SK-N-SH (cell line): ENCODE results near the gene TOP3B. TPM values are rescaled to one million over a fixed set of nuclear protein-coding genes. Genes with fewer than 3 reads are reported as not detected.

ENCODE experiments used
- CTCF ChIA-PET: fragments of 300-600, 350-600 bp; formaldehyde crosslinking; extraction: SDS; loops from one replicate; lab custom pipeline; 2021; lab: Yijun Ruan, JAX
- POLR2A ChIA-PET: fragments of 350-600 bp; sonication (Branson Sonifier 250); formaldehyde crosslinking; extraction: SDS; loops from one replicate; lab custom pipeline; 2020; ENCODE audit warnings: antibody characterized with exemption, inconsistent platforms; lab: Yijun Ruan, JAX
- DNase-seq: peaks from one replicate; pipeline ENCODE4 v3.0.0; 2012
- H2AFZ ChIP-seq: fragments of 200-600 bp; sonication (generic); 2 replicates; pipeline ENCODE4 v1.8.1; 2016; ENCODE audit warnings: antibody characterized with exemption, mild to moderate bottlenecking, low read depth
- H3F3A ChIP-seq: fragments of 200-600 bp; sonication (generic); replicated peaks from 2 replicates; pipeline ENCODE3; 2016; ENCODE audit warnings: antibody characterized with exemption, mild to moderate bottlenecking; ENCODE audit not compliant: insufficient read depth
- H3K27ac ChIP-seq, 2 experiments: fragments of 200-500 bp in 1 of 2; fragments of 200-600 bp in 1 of 2; sonication (Bioruptor generic) in 1 of 2; sonication (generic), shearing (Covaris generic) in 1 of 2; 2 replicates each; pipeline versions ENCODE4 v1.5.1 to v1.6.1; 2014 to 2016; ENCODE audit warnings: low read depth in 2 of 2, inconsistent platforms in 1 of 2, low read length in 1 of 2, mild to moderate bottlenecking in 1 of 2, mixed read lengths in 1 of 2
- H3K27me3 ChIP-seq: fragments of 200-600 bp; sonication (generic), shearing (Covaris generic); 2 replicates; pipeline ENCODE4 v1.6.1; 2016; ENCODE audit warnings: mixed run types; ENCODE audit not compliant: insufficient read depth
- H3K36me3 ChIP-seq, 2 experiments: fragments of 200-500 bp in 1 of 2; fragments of 200-600 bp in 1 of 2; sonication (Bioruptor generic) in 1 of 2; sonication (generic) in 1 of 2; replicated peaks in 1 of 2; 2 replicates each; pipeline versions ENCODE3 to v1.5.1; 2014 to 2016; ENCODE audit warnings: low read length in 1 of 2, mild to moderate bottlenecking in 1 of 2; ENCODE audit not compliant: insufficient read depth in 2 of 2, control insufficient read depth in 1 of 2
- H3K4me1 ChIP-seq, 2 experiments: fragments of 200-500 bp in 1 of 2; fragments of 200-600 bp in 1 of 2; sonication (Bioruptor generic) in 1 of 2; sonication (generic), shearing (Covaris generic) in 1 of 2; 2 replicates each; pipeline versions ENCODE4 v1.5.1 to v1.6.1; 2014 to 2016; ENCODE audit warnings: low read depth in 1 of 2, low read length in 1 of 2, mixed run types in 1 of 2; ENCODE audit not compliant: insufficient read depth in 2 of 2, control insufficient read depth in 1 of 2
- H3K4me2 ChIP-seq: fragments of 200-600 bp; sonication (generic), shearing (Covaris generic); 2 replicates; pipeline ENCODE4 v1.6.1; 2017; ENCODE audit warnings: mixed run types
- H3K4me3 ChIP-seq, 2 experiments: fragments of 200-500 bp in 1 of 2; fragments of 200-600 bp in 1 of 2; sonication (Bioruptor generic) in 1 of 2; sonication (generic), shearing (Covaris generic) in 1 of 2; 2 replicates each; pipeline versions ENCODE4 v1.5.1 to v1.8.1; 2014 to 2016; ENCODE audit warnings: low read depth in 2 of 2, inconsistent platforms in 1 of 2, low read length in 1 of 2, mild to moderate bottlenecking in 1 of 2, mixed read lengths in 1 of 2, moderate library complexity in 1 of 2
- H3K79me2 ChIP-seq: fragments of 200-600 bp; sonication (generic); 2 replicates; pipeline ENCODE4 v1.8.1; 2017; ENCODE audit warnings: mild to moderate bottlenecking; ENCODE audit not compliant: insufficient read depth
- H3K9ac ChIP-seq: fragments of 200-600 bp; sonication (generic); 2 replicates; pipeline ENCODE4 v1.6.1; 2017; ENCODE audit warnings: mixed run types
- H3K9me2 ChIP-seq: fragments of 200-600 bp; sonication (generic); 2 replicates; pipeline ENCODE4 v1.6.1; 2017; ENCODE audit warnings: mixed run types
- H3K9me3 ChIP-seq: fragments of 200-600 bp; sonication (generic); 2 replicates; pipeline ENCODE4 v1.6.1; 2017; ENCODE audit warnings: mixed run types, mild to moderate bottlenecking, moderate library complexity
- H4K20me1 ChIP-seq: fragments of 200-600 bp; sonication (generic); 2 replicates; pipeline ENCODE4 v1.6.1; 2017; ENCODE audit warnings: mild to moderate bottlenecking, mixed run types; ENCODE audit not compliant: insufficient read depth
- CHD2 ChIP-seq: fragments of 150-350 bp; IDR thresholded peaks from 2 replicates; pipeline ENCODE4 v1.6.1; 2018; ENCODE audit warnings: low read length; ENCODE audit not compliant: partially characterized antibody
- GABPA ChIP-seq: IDR thresholded peaks from 2 replicates; pipeline ENCODE4 v1.4.0; 2012; ENCODE audit warnings: low read depth, mild to moderate bottlenecking
- GATA2 ChIP-seq: sonication (generic); formaldehyde crosslinking; IDR thresholded peaks from 2 replicates; pipeline ENCODE4 v1.5.0; 2020; ENCODE audit warnings: mild to moderate bottlenecking, missing genetic modification reagents
- MEF2A ChIP-seq: IDR thresholded peaks from 2 replicates; pipeline ENCODE4 v1.4.0; 2012; ENCODE audit warnings: low read depth, borderline replicate concordance
- NFIC ChIP-seq: IDR thresholded peaks from 2 replicates; pipeline ENCODE4 v1.4.0; 2012; ENCODE audit warnings: borderline replicate concordance
- NRF1 ChIP-seq: IDR thresholded peaks from 2 replicates; pipeline ENCODE4 v1.6.1; 2012; ENCODE audit warnings: low read depth, mild to moderate bottlenecking, low read length
- RAD21 ChIP-seq: IDR thresholded peaks from 2 replicates; pipeline ENCODE4 v1.6.1; 2012; ENCODE audit warnings: mild to moderate bottlenecking, low read length
- RCOR1 ChIP-seq: fragments of 150-350 bp; IDR thresholded peaks from 2 replicates; pipeline ENCODE4 v1.6.1; 2017; ENCODE audit warnings: antibody characterized with exemption, low read length
- RFX5 ChIP-seq: IDR thresholded peaks from 2 replicates; pipeline ENCODE4 v1.6.1; 2012; ENCODE audit warnings: mild to moderate bottlenecking, improper control_type of control experiment, low read length
- SIN3A ChIP-seq: IDR thresholded peaks from 2 replicates; pipeline ENCODE4 v1.6.1; 2012; ENCODE audit warnings: low read depth, mild to moderate bottlenecking, low read length, moderate library complexity, borderline replicate concordance
- TCF12 ChIP-seq: IDR thresholded peaks from 2 replicates; pipeline ENCODE4 v1.4.0; 2012
- TEAD4 ChIP-seq: IDR thresholded peaks from 2 replicates; pipeline ENCODE4 v1.4.0; 2012; ENCODE audit warnings: mild to moderate bottlenecking, borderline replicate concordance; ENCODE audit not compliant: insufficient read depth
- USF1 ChIP-seq: IDR thresholded peaks from 2 replicates; pipeline ENCODE4 v1.4.0; 2012; ENCODE audit warnings: low read depth, borderline replicate concordance
- WGBS: methylation state at CpG from one replicate; pipeline ENCODE4 v1.1.6; 2017; ENCODE audit warnings: low lambda C conversion rate; 5-methylcytosine and 5-hydroxymethylcytosine counted together
- polyA plus RNA-seq, 3 experiments: library from polyadenylated mRNA; depleted of rRNA; stranded (reverse); fragments of >200 nt; gene quantifications; 2 replicates each; pipeline ENCODE4 v1.2.3, GENCODE V29; 2012
- TF ChIP-seq, protein P1 (sequence below): fragments of 150-350 bp; IDR thresholded peaks from 2 replicates; pipeline ENCODE4 v1.6.1; 2017; ENCODE audit warnings: antibody characterized with exemption, low read length, low read depth, borderline replicate concordance

TOP3B gene
- polyA plus RNA-seq, 1 of the 3 experiments (the other 2 are of a cell fraction), result 14.4 TPM

GRCh38 chr22:21960200-21961126 is 22.1 kb downstream of the TOP3B start:
- Histone ChIP-seq H3K9me2 (no peaks in the 10 kb centered on the region), H3K27ac (no peak overlapping the region; a peak in 1 of 4 replicates), H3K27me3 (no peaks in the 10 kb centered on the region), H3K79me2 (no peaks in the 10 kb centered on the region), H3K4me3 (no peak overlapping the region), H3K4me2 (no peak overlapping the region), H3K4me1 (no peaks in the 10 kb centered on the region), H2AFZ (no peak overlapping the region), H3F3A (no peaks in the 10 kb centered on the region), H3K9me3 (no peaks in the 10 kb centered on the region), H3K36me3 (peaks cover 9 to 54% of the 10 kb centered on the region in 2 experiments), H3K9ac (no peak overlapping the region), H4K20me1 (no peaks in the 10 kb centered on the region)
- ChIA-PET CTCF (interaction anchor here (1.7 to 2.3 kb wide), 2 partner anchors 8 to 22 kb away, joined by 10 to 11 read pairs; partner anchors contain the start of gene PPM1F), POLR2A (interaction anchor here (0.6 kb wide), 1 partner anchor 359 kb away, joined by 6 read pairs; no protein-coding TSS in a partner anchor)
- TF ChIP-seq GABPA (no peak), SIN3A (no peak), USF1 (no peak), MEF2A (no peak), RCOR1 (no peak), RAD21 (no peak), NRF1 (no peak), CHD2 (no peak), GATA2 (no peak), RFX5 (no peak), TCF12 (no peak), NFIC (no peak), TEAD4 (no peak)
- TF ChIP-seq, protein P1, sequence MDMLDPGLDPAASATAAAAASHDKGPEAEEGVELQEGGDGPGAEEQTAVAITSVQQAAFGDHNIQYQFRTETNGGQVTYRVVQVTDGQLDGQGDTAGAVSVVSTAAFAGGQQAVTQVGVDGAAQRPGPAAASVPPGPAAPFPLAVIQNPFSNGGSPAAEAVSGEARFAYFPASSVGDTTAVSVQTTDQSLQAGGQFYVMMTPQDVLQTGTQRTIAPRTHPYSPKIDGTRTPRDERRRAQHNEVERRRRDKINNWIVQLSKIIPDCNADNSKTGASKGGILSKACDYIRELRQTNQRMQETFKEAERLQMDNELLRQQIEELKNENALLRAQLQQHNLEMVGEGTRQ, result no peak
- WGBS, result 95% methylated on average over 23 of the region's 24 CpGs
- no peak for DNase-seq
